GM23338 (cell line): ENCODE results near the gene SRSF9.

Source experiments
- CTCF ChIP-seq, 2 experiments: fragments of 200-600 bp in 1 of 2; sonication (generic) in 1 of 2; conservative IDR thresholded peaks; 2 replicates each; pipeline versions ENCODE4 v1.5.1 to v1.6.1; 2016 to 2017; ENCODE audit warnings: antibody characterized with exemption in 2 of 2, low read depth in 2 of 2, mild to moderate bottlenecking in 2 of 2, moderate library complexity in 1 of 2
- ETS1 ChIP-seq: IDR thresholded peaks from 2 replicates; pipeline ENCODE4 v1.6.1; 2016; ENCODE audit warnings: antibody characterized with exemption
- REST ChIP-seq: IDR thresholded peaks from one replicate; pipeline ENCODE4 v1.6.1; 2018; ENCODE audit warnings: antibody characterized with exemption; ENCODE audit not compliant: unreplicated experiment

- no peak for TF ChIP-seq CTCF (conservative IDR thresholded peaks at IDR 0.05; ENCODE audit: low read depth in 2 of 2)
- no peak for TF ChIP-seq REST
- no peak for TF ChIP-seq ETS1
Measured at GRCh38 chr12:120480211-120480610, 10.7 kb upstream of the SRSF9 start.
